Measurements from ENCODE around the gene RAB11FIP4. TPM values are rescaled to one million over a fixed set of nuclear protein-coding genes. Genes with fewer than 3 reads are reported as not detected.
A peak's percentile ranks its signal among the peaks of the same experiment; 100 is the strongest.

The RAB11FIP4 gene
- total and polyA plus RNA-seq, 12 donors = 0.48 to 3.8 (median 2.3) TPM

GRCh38 chr17:31546650-31547049 is 155.2 kb downstream of the RAB11FIP4 start:
- Histone ChIP-seq H3K36me3 (replicated peaks in 1 of 2) (no peaks in the 10 kb centered on the region), H3K4me3 (no peak overlapping the region), H3K9me3 (replicated peaks in 1 of 3) (no peaks in the 10 kb centered on the region), H3K27me3 (no peaks in the 10 kb centered on the region), H3K27ac (no peak overlapping the region), H3K4me1 (replicated peaks in 1 of 2) (peaks cover 0 to 12% of the 10 kb centered on the region in 2 donors)
- TF ChIP-seq CTCF (IDR thresholded peaks at IDR 0.05) (no peak), POLR2A (IDR thresholded peaks at IDR 0.05) (no peak)
- intact Hi-C loops (cut with DNase I) = no loop called here
- no peak for DNase-seq
- WGBS, 4 donors = 71 to 83% (median 78%) methylated on average over 4 of the region's 4 CpGs

GRCh38 chr17:31548709-31549108 is 157.2 kb downstream of the RAB11FIP4 start:
- WGBS, 4 donors = 43 to 59% (median 50%) methylated on average over 5 of the region's 5 CpGs
- Histone ChIP-seq H3K27ac (peak overlapping the region in 2 of 5 donors; percentile 75 to 85), H3K9me3 (replicated peaks in 1 of 3) (no peaks in the 10 kb centered on the region), H3K27me3 (no peaks in the 10 kb centered on the region), H3K4me1 (replicated peaks in 1 of 2) (peaks cover 0 to 12% of the 10 kb centered on the region in 2 donors), H3K36me3 (replicated peaks in 1 of 2) (no peaks in the 10 kb centered on the region), H3K4me3 (peak overlapping the region in 1 of 4 donors; percentile 98)
- intact Hi-C loops (cut with DNase I) = no loop called here
- DNase-seq = no peak
- TF ChIP-seq CTCF (IDR thresholded peaks at IDR 0.05) (no peak), POLR2A (IDR thresholded peaks at IDR 0.05) (no peak)

GRCh38 chr17:31549121-31549524 is 157.6 kb downstream of the RAB11FIP4 start:
- Histone ChIP-seq H3K27ac (peak overlapping the region in 4 of 5 donors; percentile 64 to 93 (median 80)), H3K4me3 (peak overlapping the region in 3 of 4 donors; percentile 39 to 98 (median 96)), H3K27me3 (no peaks in the 10 kb centered on the region), H3K4me1 (replicated peaks in 1 of 2) (peaks cover 0 to 12% of the 10 kb centered on the region in 2 donors), H3K9me3 (replicated peaks in 1 of 3) (no peaks in the 10 kb centered on the region), H3K36me3 (replicated peaks in 1 of 2) (no peaks in the 10 kb centered on the region)
- DNase-seq = no peak
- intact Hi-C loops (cut with DNase I) = no loop called here
- TF ChIP-seq CTCF (IDR thresholded peaks at IDR 0.05) (no peak), POLR2A (IDR thresholded peaks at IDR 0.05) (no peak)
- WGBS, 4 donors = 0 to 2% (median 1%) methylated on average over 9 to 18 of the region's 18 CpGs

- Histone ChIP-seq H3K9me3 (replicated peaks in 1 of 3) (no peaks in the 10 kb centered on the region), H3K4me3 (peak overlapping the region; percentile 39 to 98 (median 91)), H3K27me3 (no peaks in the 10 kb centered on the region), H3K4me1 (replicated peaks in 1 of 2) (peaks cover 0 to 12% of the 10 kb centered on the region in 2 donors), H3K36me3 (replicated peaks in 1 of 2) (no peaks in the 10 kb centered on the region), H3K27ac (peak overlapping the region in 4 of 5 donors; percentile 64 to 93 (median 80))
- intact Hi-C loops (cut with DNase I) = no loop called here
- TF ChIP-seq CTCF (IDR thresholded peaks at IDR 0.05) (peak in 1 of 6 experiments; percentile 19), POLR2A (IDR thresholded peaks at IDR 0.05) (peak; percentile 35 to 37)
- WGBS, 4 donors = 0 to 1% (median 1%) methylated on average over 1 to 103 of the region's 105 CpGs
- DNase-seq = peak; percentile 91 to 97 (median 93)
These were observed 158.3 kb downstream of the RAB11FIP4 start for GRCh38 chr17:31549525-31550388.
